HG03280 (cell line): ENCODE measurements around the gene NOXA1.
"Not testable (repeated sequence)": the region's sequence is repeated elsewhere in the genome, so short reads cannot be mapped to it uniquely, and the experiment has no call there.

ENCODE experiments used
- ATAC-seq: cut with Tn5 transposase; IDR thresholded peaks from one replicate; pipeline ENCODE4 v1.9.1; 2021; ENCODE audit warnings: mild to moderate bottlenecking, moderate library complexity; ENCODE audit not compliant: unreplicated experiment

Gene NOXA1

GRCh38 chr9:137405677-137406081 lies 17.5 kb upstream of the NOXA1 start:
- ATAC-seq, result no peak

GRCh38 chr9:137406085-137406760 lies 17.0 kb upstream of the NOXA1 start:
- ATAC-seq, result no peak

DNA sequence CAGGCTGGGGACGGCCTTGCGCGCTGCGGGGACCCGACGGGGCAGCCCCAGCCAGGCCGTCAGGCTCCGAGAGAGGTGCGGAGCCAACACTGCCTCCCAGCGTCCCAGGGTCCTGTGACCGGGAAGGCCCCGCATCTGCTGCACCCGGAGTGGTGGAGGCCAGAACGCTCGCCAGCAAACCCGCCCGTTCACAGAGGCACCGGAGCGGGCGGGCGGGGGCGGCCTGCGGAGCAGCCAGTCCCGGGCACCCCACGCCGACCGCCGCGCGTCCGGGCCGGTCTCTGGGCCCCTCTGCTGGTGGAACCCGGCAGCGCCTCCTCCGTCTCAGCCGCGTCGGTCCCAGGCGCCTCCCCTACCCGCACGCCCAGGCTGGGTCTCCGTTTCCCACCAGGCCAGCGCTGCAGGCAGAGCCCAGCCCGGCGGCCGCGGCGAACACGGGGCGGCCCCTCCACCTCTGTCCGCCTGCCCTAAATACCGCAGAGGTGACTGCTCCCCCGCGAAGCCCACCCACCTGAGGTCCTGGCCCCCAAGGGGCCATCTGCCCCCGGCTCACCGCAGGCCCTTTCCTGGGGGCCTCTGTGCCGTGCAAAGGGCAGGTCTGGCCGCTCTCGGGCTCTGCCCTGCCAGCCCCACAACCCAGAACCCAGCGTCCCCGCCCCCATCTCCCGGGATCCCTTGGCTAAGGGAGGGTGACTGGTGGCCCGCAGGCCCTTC lies 16.2 kb upstream of the NOXA1 start:
- peak; percentile 62 for ATAC-seq

DNA sequence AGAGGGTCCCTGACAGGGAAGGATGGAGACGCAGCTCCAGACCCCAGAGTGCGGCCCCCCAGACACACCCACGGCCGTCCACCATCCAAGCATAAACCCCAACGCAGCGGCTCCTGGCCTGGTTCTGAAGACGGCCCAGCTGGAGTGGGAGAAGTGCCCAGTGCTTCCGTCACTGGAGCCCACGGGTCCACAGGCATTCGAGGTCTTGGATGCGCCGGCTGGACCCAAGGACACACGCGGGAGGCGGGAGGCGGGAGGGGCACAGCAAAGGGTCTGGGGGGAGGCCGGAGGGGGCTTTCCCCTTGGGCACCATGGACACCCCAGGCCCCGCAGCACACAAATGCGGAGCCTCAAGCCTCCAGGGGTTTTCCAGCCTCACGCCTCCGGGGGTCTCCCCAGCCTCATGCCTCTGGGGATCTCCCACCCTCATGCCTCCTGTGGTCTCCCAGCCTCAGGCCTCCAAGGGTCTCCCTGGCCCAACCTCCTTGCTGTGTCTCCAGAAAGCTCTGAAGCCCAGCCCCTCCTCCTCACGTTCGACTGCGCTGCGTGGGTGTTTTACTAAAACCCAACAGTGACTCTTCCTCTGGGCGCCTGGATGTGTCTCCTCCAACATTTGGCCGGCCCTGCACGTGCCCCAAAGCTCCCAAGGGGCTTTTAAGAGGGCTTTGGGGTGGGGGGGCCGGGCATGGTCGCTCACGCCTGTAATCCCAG lies 15.4 kb upstream of the NOXA1 start:
- no peak for ATAC-seq

GRCh38 chr9:137408651-137409405 lies 14.4 kb upstream of the NOXA1 start:
- no peak for ATAC-seq

- ATAC-seq, result no peak
Observed at GRCh38 chr9:137409515-137409914, 13.7 kb upstream of the NOXA1 start.

DNA sequence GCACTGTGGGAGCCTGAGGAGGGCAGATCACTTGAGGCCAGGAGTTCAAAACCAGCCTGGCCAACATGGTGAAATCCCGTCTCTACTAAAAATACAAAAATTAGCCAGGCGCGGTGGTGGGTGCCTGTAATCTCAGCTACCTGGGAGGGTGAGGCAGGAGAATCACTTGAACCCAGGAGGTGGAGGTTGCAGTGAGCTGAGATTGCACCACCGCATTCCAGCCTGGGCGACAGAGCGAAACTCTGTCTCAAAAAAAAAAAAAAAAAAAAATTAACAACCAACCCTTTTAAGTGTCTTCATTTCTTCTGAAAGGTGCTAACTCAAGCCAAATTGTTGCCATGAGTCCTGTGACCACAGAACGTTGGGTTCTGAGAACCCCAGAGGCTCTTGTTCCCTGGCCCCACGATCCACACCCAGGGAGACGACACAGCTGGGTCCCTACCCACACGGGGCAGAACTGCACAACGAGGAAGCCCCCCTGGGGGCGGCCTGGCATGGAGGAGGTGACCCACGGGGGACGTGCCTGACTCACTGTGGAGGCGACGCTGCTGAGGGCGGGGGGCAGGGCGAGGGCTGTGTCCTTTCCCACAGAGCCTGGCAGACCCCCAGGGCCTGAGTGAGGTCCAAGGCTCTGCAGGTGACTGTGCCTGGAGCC lies 12.8 kb upstream of the NOXA1 start:
- not testable (repeated sequence) for ATAC-seq

- no peak for ATAC-seq
Observed at GRCh38 chr9:137410891-137411249, 12.3 kb upstream of the NOXA1 start.

DNA sequence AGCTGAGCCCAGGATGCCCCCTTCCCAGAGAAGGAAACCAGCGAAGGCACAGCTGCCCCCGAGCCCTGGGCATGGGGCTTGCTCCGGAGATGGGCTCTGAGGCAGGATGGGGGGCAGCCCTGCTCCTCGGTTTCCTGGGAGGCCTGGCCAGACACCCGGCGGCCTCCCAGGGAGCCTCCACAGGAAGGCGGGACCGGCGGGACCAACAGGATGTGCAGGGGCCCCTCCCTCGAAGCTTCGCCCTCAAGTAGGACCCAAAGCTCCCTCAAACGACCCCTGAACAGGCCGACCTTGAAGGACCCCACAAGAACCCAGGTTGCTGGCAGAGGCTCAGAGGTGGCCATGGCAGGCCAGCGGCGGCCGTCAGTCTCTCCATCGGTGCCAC lies 11.9 kb upstream of the NOXA1 start:
- no peak for ATAC-seq

DNA sequence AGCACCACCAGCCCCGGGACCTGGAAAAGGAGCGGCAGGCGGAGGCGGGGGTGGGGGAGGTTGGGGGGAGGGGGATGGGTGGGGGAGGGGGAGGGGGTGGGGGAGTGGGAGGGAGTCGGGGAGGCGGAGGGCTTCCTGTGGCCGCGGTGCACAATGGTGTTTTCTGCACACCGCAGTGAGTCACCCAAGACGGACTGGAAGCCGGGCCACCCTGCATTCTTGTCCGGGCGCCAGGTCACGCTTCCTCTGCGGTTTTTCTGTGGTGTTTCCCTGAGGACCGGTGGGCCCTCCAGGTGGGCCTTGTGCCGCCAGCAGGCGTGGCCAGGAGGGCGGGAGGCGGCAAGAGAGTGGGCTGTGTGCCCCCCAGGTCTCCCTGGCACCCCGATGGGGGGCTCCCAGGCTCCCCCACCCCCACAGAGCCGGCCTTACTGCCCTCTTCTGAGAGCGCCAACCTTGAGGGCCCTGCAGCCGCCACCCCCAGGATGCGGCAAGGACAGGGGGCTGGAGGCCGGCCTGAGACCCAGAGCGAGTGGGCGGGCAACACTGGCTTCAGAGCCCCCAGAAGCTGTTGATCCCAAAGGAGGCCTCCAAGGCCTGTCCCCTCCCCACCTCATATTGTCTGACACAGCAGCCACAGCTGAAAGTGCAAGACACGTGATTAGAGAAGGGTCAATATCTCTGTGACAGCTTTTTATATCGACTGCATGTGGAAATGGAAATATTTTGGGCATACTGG lies 11.4 kb upstream of the NOXA1 start:
- ATAC-seq, result no peak

DNA sequence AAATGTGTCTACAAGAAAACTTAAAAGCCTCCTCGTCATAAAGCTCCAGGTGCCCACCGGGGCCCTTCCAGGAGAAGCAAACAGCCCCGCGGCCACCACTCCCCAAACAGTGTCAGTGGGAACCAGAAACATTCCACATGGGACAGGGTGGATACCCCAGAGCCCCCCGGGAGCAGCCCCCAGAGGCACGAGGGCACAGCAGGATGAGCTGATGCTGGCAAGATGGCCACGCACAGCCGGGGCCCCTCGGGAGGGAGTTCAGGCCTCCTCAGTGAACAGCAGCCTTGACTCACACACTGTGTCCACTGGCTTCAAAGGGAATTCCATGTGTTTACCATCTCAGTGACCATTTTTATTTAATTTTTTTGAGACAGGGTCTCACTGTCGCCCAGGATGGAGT lies 10.8 kb upstream of the NOXA1 start:
- no peak for ATAC-seq

DNA sequence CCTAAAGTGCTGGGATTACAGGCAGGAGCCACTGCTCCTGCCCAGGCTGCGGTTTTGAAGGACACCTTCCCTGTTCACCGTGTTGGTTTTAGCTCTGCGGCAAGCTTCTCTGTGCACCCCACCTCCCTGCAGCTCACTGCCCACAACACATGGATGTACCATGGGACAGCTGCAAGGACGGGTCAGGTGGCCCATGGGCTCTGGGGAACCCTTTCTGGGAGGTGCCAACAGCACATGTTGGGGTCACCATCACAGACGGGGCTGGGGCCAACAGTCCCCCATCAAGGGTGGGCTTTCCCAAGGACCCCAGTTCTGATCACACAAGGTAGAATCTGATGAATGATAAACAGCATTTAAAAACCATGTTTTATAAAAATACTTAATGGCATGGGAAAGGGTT lies 7.7 kb upstream of the NOXA1 start:
- no peak for ATAC-seq

DNA sequence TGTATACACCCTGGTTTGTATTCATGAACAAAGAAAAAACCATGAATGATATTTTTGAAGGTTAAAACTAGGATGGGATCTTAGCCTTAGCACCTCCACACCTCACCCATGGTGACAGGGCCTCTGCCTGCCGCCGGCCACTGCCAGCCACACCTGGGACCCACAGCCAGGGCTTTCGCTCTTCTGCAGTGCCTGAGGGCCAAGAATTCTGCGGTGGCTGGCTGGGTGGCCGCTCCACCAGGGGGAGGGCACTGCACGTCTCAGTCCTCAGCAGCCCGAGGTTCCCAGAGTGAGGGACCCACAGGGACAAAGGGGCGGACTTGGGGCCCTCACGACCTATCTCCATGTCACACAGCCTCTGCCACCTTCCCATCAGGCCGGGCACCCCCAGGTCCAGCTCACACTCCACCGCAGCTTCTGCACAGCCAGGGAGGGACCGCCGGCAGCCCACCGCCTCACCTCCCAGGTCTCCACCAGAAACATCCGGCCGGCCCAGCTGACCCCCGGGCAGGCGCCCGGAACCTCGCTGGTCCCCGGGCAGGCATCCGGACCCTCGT lies 7.1 kb upstream of the NOXA1 start:
- ATAC-seq, result no peak

DNA sequence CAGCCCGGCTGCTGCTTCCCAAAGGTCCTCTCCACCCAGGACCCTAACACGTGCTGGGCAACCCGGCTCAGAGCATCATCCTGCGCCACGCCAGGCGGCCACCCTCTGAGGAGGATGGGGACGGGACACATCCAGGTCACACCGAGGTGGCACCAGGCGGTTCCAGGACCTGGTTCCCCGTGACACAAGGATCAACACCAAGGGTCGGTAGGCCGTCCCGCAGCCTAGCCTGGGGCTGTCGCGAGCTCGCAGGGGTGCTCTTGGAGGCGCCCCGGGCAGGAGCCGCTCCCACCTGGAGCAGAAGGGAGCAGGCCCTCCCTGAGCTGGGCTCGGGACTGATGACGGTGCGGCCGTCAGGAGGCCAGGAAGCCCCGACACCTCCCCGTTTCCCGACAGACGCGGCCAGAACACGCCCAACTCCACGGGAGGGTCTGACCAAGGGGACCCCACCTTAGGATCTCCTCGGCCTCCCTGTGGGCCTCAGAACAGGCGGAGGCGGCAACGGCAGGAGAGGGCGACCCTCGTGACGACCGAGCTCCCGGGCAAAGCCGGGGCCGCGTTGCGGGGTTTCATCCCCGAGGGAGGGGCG lies 6.5 kb upstream of the NOXA1 start:
- no peak for ATAC-seq

- ATAC-seq, result no peak
Observed at GRCh38 chr9:137417161-137418021, 5.8 kb upstream of the NOXA1 start.

- no peak for ATAC-seq
Observed at GRCh38 chr9:137421838-137422603, 1.2 kb upstream of the NOXA1 start.

- ATAC-seq, result peak; percentile 29
Observed at GRCh38 chr9:137423514-137424291, 510 bp downstream of the NOXA1 start.
